H9 (cell line): ENCODE data around the gene CSRNP3. TPM values are rescaled to one million over a fixed set of nuclear protein-coding genes. Genes with fewer than 3 reads are reported as not detected.

Experiments
- DNase-seq: peaks from one replicate; pipeline ENCODE4 v3.0.0-alpha.2; 2017
- H2AFZ ChIP-seq: one replicate; pipeline ENCODE4 v1.6.1; 2013; ENCODE audit warnings: mild to moderate bottlenecking, low read length, control low read depth, moderate library complexity
- H2AK5ac ChIP-seq: 2 replicates; pipeline ENCODE4 v1.6.1; 2013; ENCODE audit warnings: low read length, control low read depth, mixed read lengths; ENCODE audit not compliant: insufficient read length
- H2BK120ac ChIP-seq: one replicate; pipeline ENCODE4 v1.6.1; 2013; ENCODE audit warnings: low read depth, mild to moderate bottlenecking, low read length, control low read depth, inconsistent platforms; ENCODE audit not compliant: poor library complexity, severe bottlenecking
- H2BK12ac ChIP-seq: 2 replicates; pipeline ENCODE4 v1.6.1; 2013; ENCODE audit warnings: low read length, control low read depth, mixed read lengths, low read depth; ENCODE audit not compliant: insufficient read length
- H2BK15ac ChIP-seq: 2 replicates; pipeline ENCODE4 v1.6.1; 2013; ENCODE audit warnings: low read depth, low read length, control low read depth
- H2BK20ac ChIP-seq: one replicate; pipeline ENCODE4 v1.6.1; 2013; ENCODE audit warnings: low read depth, mild to moderate bottlenecking, low read length, control low read depth, inconsistent platforms; ENCODE audit not compliant: poor library complexity, severe bottlenecking
- H2BK5ac ChIP-seq: 2 replicates; pipeline ENCODE4 v1.6.1; 2013; ENCODE audit warnings: low read length, control low read depth, mixed read lengths; ENCODE audit not compliant: insufficient read length
- H3K14ac ChIP-seq: 2 replicates; pipeline ENCODE4 v1.6.1; 2013; ENCODE audit warnings: low read length, control low read depth; ENCODE audit not compliant: insufficient read depth
- H3K18ac ChIP-seq: 2 replicates; pipeline ENCODE4 v1.6.1; 2013; ENCODE audit warnings: low read depth, mild to moderate bottlenecking, mixed read lengths, low read length, control low read depth; ENCODE audit not compliant: insufficient read length
- H3K23ac ChIP-seq: 2 replicates; pipeline ENCODE4 v1.6.1; 2013; ENCODE audit warnings: low read length, control low read depth, mixed read lengths, low read depth; ENCODE audit not compliant: insufficient read length
- H3K23me2 ChIP-seq: 2 replicates; pipeline ENCODE4 v1.6.1; 2013; ENCODE audit warnings: low read depth, mild to moderate bottlenecking, mixed read lengths, low read length, control low read depth; ENCODE audit not compliant: insufficient read length, poor library complexity, severe bottlenecking
- H3K27ac ChIP-seq: 2 replicates; pipeline ENCODE4 v1.5.1; 2013; ENCODE audit warnings: low read length, control low read depth, mixed read lengths, low read depth; ENCODE audit not compliant: insufficient read length
- H3K27me3 ChIP-seq: 2 replicates; pipeline ENCODE4 v1.6.1; 2013; ENCODE audit warnings: low read length, control low read depth, inconsistent platforms; ENCODE audit not compliant: insufficient read depth
- H3K4ac ChIP-seq: 2 replicates; pipeline ENCODE4 v1.6.1; 2013; ENCODE audit warnings: low read depth, mild to moderate bottlenecking, control low read depth, inconsistent platforms, low read length, moderate library complexity
- H3K4me1 ChIP-seq: 2 replicates; pipeline ENCODE4 v1.6.1; 2013; ENCODE audit warnings: low read length, control low read depth, inconsistent platforms; ENCODE audit not compliant: insufficient read depth
- H3K4me2 ChIP-seq: 2 replicates; pipeline ENCODE4 v1.6.1; 2013; ENCODE audit warnings: low read length, control low read depth, mixed read lengths; ENCODE audit not compliant: insufficient read length, insufficient read depth
- H3K56ac ChIP-seq: 2 replicates; pipeline ENCODE4 v1.6.1; 2013; ENCODE audit warnings: low read depth, mild to moderate bottlenecking, mixed read lengths, low read length, control low read depth; ENCODE audit not compliant: insufficient read length
- H3K79me1 ChIP-seq: 2 replicates; pipeline ENCODE4 v1.6.1; 2013; ENCODE audit warnings: low read depth, mild to moderate bottlenecking, moderate library complexity, low read length, control low read depth, inconsistent platforms; ENCODE audit not compliant: insufficient read depth, poor library complexity, severe bottlenecking
- H3K79me2 ChIP-seq: 2 replicates; pipeline ENCODE4 v1.6.1; 2013; ENCODE audit warnings: low read length, control low read depth, inconsistent platforms; ENCODE audit not compliant: insufficient read depth
- H3K9ac ChIP-seq: 2 replicates; pipeline ENCODE4 v1.6.1; 2013; ENCODE audit warnings: low read length, control low read depth, mixed read lengths; ENCODE audit not compliant: insufficient read length; ENCODE audit errors: extremely low read depth
- H3K9me3 ChIP-seq: one replicate; pipeline ENCODE4 v1.6.1; 2013; ENCODE audit warnings: low read depth, low read length, inconsistent platforms; ENCODE audit not compliant: control insufficient read depth
- H3T11ph ChIP-seq: one replicate; pipeline ENCODE4 v1.6.1; 2013; ENCODE audit warnings: mild to moderate bottlenecking, low read length, control low read depth, inconsistent platforms
- H4K20me1 ChIP-seq: one replicate; pipeline ENCODE4 v1.6.1; 2013; ENCODE audit not compliant: control insufficient read depth, insufficient read length, insufficient read depth
- H4K5ac ChIP-seq: 2 replicates; pipeline ENCODE4 v1.6.1; 2013; ENCODE audit warnings: low read depth, mild to moderate bottlenecking, mixed read lengths, low read length, control low read depth; ENCODE audit not compliant: insufficient read length
- H4K8ac ChIP-seq: replicated peaks from 2 replicates; pipeline ENCODE4 v1.6.1; 2013; ENCODE audit warnings: low read length, control low read depth, mixed read lengths, low read depth; ENCODE audit not compliant: insufficient read length
- H4K91ac ChIP-seq: 2 replicates; pipeline ENCODE4 v1.6.1; 2013; ENCODE audit warnings: low read depth, mild to moderate bottlenecking, moderate library complexity, mixed read lengths, low read length, control low read depth; ENCODE audit not compliant: insufficient read length
- H3K27ac Mint-ChIP-seq, 3 experiments: 2 replicates in 2 of 3; 3 replicates in 1 of 3; pipeline ENCODE4 v1.8.0; 2020 to 2021; ENCODE audit warnings: mixed read lengths in 3 of 3, mild to moderate bottlenecking in 1 of 3, moderate library complexity in 1 of 3
- H3K27me3 Mint-ChIP-seq: 2 replicates; pipeline ENCODE4 v1.8.0; 2021; ENCODE audit warnings: low read depth, mild to moderate bottlenecking, moderate library complexity, mixed read lengths
- H3K36me3 Mint-ChIP-seq, 3 experiments: 2 replicates in 2 of 3; 3 replicates in 1 of 3; pipeline ENCODE4 v1.8.0; 2020 to 2021; ENCODE audit warnings: low read depth in 3 of 3, mixed read lengths in 3 of 3; ENCODE audit not compliant: insufficient read depth in 1 of 3
- H3K4me1 Mint-ChIP-seq, 2 experiments: 2 replicates each; pipeline ENCODE4 v1.8.0; 2020; ENCODE audit warnings: mixed read lengths in 2 of 2
- H3K4me3 Mint-ChIP-seq, 2 experiments: 2 replicates in 1 of 2; 3 replicates in 1 of 2; pipeline ENCODE4 v1.8.0; 2020 to 2021; ENCODE audit warnings: mild to moderate bottlenecking in 2 of 2, mixed read lengths in 2 of 2, moderate library complexity in 1 of 2
- H3K9me3 Mint-ChIP-seq, 2 experiments: 2 replicates in 1 of 2; 3 replicates in 1 of 2; pipeline ENCODE4 v1.8.0; 2020; ENCODE audit warnings: mild to moderate bottlenecking in 2 of 2, mixed read lengths in 2 of 2, moderate library complexity in 1 of 2
- CTCF ChIP-seq: fragments of 200-600 bp; sonication (generic); conservative IDR thresholded peaks from 3 replicates; pipeline ENCODE4 v1.8.0; 2021; ENCODE audit warnings: antibody characterized with exemption, mild to moderate bottlenecking
- WGBS: extraction: QIAGEN DNeasy Blood & Tissue Kit; methylation state at CpG from one replicate; pipeline ENCODE4 v1.1.7; 2013; ENCODE audit warnings: missing lambda C conversion rate, low lambda C conversion rate, mixed read lengths; ENCODE audit not compliant: insufficient read length; ENCODE audit errors: extremely low coverage; 5-methylcytosine and 5-hydroxymethylcytosine counted together
- total RNA-seq: library from RNA; stranded (reverse); gene quantifications from 2 replicates; pipeline ENCODE4 v1.2.1, GENCODE V29; 2021

The CSRNP3 gene
- total RNA-seq, 1 experiment from 2014 or later = 3.6 TPM

- Histone ChIP-seq H3K27me3 (no peaks in the 10 kb centered on the region), H2AK5ac (no peak overlapping the region), H3K23ac (no peak overlapping the region), H2BK120ac (no peak overlapping the region), H3K79me1 (no peaks in the 10 kb centered on the region), H2BK15ac (no peak overlapping the region), H3K14ac (no peak overlapping the region), H3T11ph (no peak overlapping the region), H3K4ac (no peak overlapping the region), H2BK5ac (no peak overlapping the region), H4K91ac (no peak overlapping the region), H4K20me1 (no peaks in the 10 kb centered on the region), H2AFZ (no peak overlapping the region), H4K8ac (no peak overlapping the region), H3K79me2 (no peaks in the 10 kb centered on the region), H3K9ac (no peak overlapping the region), H3K23me2 (no peaks in the 10 kb centered on the region), H3K27ac (no peak overlapping the region), H3K4me2 (no peak overlapping the region), H4K5ac (no peak overlapping the region), H3K18ac (no peak overlapping the region), H3K4me1 (peaks cover 2% of the 10 kb centered on the region; the same call in 1 of the 2 replicates), H3K56ac (no peak overlapping the region), H3K9me3 (peaks cover under 1% of the 10 kb centered on the region), H2BK20ac (no peak overlapping the region), H2BK12ac (no peak overlapping the region)
- Mint-ChIP-seq H3K4me3 (no peak overlapping the region), H3K27me3 (no peaks in the 10 kb centered on the region), H3K36me3 (peaks cover 7 to 14% (median 8%) of the 10 kb centered on the region in 3 experiments), H3K4me1 (peaks cover 11 to 21% of the 10 kb centered on the region in 2 experiments), H3K9me3 (peaks cover 7 to 11% of the 10 kb centered on the region in 2 experiments), H3K27ac (0 out of 7 replicates have a peak overlapping the region, but pooled peaks of 1 of the 3 experiments have one; percentile 7)
- no peak for DNase-seq
- no peak for TF ChIP-seq CTCF
- no CpG with 5 or more reads among the region's 3 CpGs for WGBS
Observed at GRCh38 chr2:165586019-165586418, 116.5 kb downstream of the CSRNP3 start.
